Calu3 (cell line): ENCODE results near the gene SLC25A10. TPM values are rescaled to one million over a fixed set of nuclear protein-coding genes. Genes with fewer than 3 reads are reported as not detected.

Experiments
- BruUV-seq: library from RNA; stranded (reverse); fragments of 400-500 nt; replicated peaks from 2 replicates; lab custom pipeline; 2021; lab: Mats Ljungman, UMichigan
- CTCF ChIA-PET: fragments of 300-600 bp; sonication (Branson Sonifier 250); formaldehyde crosslinking; loops from one replicate; lab custom pipeline; 2022; ENCODE audit warnings: antibody characterized with exemption; lab: Charles Lee
- DNase-seq: peaks from one replicate; pipeline ENCODE4 v3.0.0; 2022
- H3K27ac Mint-ChIP-seq: one replicate; pipeline ENCODE4 v1.8.0; 2022; ENCODE audit warnings: mixed read lengths; ENCODE audit not compliant: unreplicated experiment
- H3K27me3 Mint-ChIP-seq: one replicate; pipeline ENCODE4 v1.8.0; 2022; ENCODE audit warnings: mixed read lengths; ENCODE audit not compliant: unreplicated experiment
- H3K36me3 Mint-ChIP-seq: one replicate; pipeline ENCODE4 v1.8.0; 2022; ENCODE audit warnings: mild to moderate bottlenecking, moderate library complexity, mixed read lengths; ENCODE audit not compliant: insufficient read depth, unreplicated experiment
- H3K4me1 Mint-ChIP-seq: one replicate; pipeline ENCODE4 v1.8.0; 2022; ENCODE audit warnings: mild to moderate bottlenecking, low read depth, mixed read lengths; ENCODE audit not compliant: unreplicated experiment
- H3K4me3 Mint-ChIP-seq: one replicate; pipeline ENCODE4 v1.8.0; 2022; ENCODE audit warnings: mild to moderate bottlenecking, low read depth, moderate library complexity, mixed read lengths; ENCODE audit not compliant: unreplicated experiment
- H3K9me3 Mint-ChIP-seq: one replicate; pipeline ENCODE4 v1.8.0; 2022; ENCODE audit warnings: low read depth, mixed read lengths; ENCODE audit not compliant: unreplicated experiment
- CTCF ChIP-seq: fragments of 200-600 bp; IDR thresholded peaks from one replicate; pipeline ENCODE4 v1.8.0; 2022; ENCODE audit warnings: antibody characterized with exemption; ENCODE audit not compliant: unreplicated experiment
- intact Hi-C: fragments of 100-400 bp; cut with micrococcal nuclease; formaldehyde crosslinking; loops from one replicate; pipeline ENCODE4 v1.10.0; 2022; ENCODE audit not compliant: unreplicated experiment
- total RNA-seq: library from RNA; stranded (reverse); gene quantifications from 2 replicates; pipeline ENCODE4 v1.2.3, GENCODE V29; 2022

SLC25A10 gene
- total RNA-seq, 1 experiment from 2014 or later, result 72.3 TPM

DNA sequence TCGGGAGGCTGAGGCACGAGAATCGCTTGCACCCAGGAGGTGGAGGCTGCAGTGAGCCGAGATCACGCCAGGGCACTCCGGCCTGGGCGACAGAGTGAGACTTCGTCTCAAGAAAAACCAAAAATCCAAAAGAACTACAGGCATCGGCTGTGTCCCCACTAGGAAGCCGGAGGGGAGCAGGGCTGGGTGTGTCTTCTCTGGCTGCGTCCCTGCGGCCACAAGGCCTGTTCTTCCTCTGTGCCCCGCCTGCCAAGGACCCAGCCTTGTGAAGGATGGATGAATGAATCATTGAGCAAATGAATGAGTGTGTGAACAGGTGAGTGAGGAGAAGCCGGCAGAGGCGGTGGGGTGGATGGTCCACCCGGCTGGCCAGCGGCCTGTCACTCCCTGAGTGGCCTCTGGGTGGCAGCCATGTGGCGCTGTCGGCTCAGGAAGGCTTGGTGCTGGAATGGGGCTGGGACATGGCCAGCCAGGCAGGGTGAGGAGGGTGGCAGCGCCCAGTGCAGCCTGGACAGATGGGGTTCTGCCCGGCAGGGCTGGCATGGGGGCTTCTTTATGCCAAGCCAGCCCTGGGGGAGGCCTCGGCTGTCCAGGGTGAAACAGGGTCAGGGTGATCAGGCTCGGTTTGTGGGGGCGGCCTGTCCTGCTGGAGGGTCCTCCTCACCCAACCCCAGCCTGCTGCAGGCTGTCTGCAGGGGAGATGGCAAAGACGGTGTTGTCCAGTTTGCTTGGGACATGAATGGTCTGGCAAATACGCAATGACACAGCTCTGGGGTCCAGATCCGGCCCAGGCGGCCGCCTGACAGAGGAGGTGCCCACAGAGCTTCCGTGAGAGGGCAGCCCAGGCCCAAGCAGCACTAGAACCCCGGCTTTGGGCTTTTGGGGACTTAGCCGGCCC is 21.7 kb downstream of the SLC25A10 start:
- no peaks in the 10 kb centered on the region for H3K9me3 Mint-ChIP-seq
- BruUV-seq, result no TSS peak
- CTCF ChIA-PET, result interaction anchor here (2.5 kb wide), 1 partner anchor 88 kb away, joined by 7 read pairs; no protein-coding TSS in a partner anchor
- peaks cover 21% of the 10 kb centered on the region for H3K4me1 Mint-ChIP-seq
- TF ChIP-seq CTCF, result peak; percentile 96
- intact Hi-C loops, result no loop called here
- H3K36me3 Mint-ChIP-seq, result peaks cover 28% of the 10 kb centered on the region
- peaks cover 24% of the 10 kb centered on the region for H3K27me3 Mint-ChIP-seq
- peak overlapping the region; percentile 29 for H3K27ac Mint-ChIP-seq
- peak; percentile 94 for DNase-seq
- H3K4me3 Mint-ChIP-seq, result peak overlapping the region; percentile 41

DNA sequence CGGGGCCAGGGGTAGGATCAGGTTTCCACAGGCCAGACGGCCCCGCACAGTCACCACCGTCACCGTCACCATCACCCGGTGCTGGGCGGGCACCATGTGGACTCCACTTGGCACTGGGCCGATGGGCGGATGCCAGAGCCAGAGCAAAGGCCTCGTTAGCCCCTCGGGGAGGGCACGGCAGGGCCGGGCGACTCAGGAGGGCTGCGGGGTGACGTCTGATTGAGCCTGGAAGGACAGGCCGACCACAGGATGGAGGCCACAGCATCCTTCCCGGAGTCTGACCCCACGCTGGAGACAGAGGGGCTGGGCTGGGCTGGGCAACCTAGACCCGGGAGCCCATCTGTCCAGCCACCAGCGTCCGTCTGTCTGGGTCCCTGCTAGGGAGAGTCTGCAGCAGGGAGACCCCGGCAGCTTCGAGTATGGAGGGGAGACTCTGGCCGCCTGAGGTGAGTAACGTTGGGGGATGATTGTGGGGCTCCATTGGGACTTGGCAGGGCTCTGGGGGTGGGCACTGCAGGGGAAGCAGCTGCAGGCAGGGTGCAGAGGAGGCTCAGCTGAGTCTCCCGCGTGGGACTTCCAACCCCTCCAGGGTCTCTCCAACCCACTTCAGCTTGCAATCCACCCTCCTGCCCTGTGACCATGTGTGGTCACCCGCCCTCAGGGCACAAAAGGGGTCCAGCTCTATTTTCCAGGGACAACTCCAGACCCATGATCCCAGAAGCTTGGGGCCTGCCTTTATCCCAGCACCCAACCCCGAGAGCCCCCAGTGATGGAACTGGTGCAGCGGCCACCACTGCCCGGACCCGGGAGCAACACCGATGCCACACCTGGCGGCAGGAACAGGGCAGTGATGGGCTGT is 22.6 kb downstream of the SLC25A10 start:
- BruUV-seq, result no TSS peak
- H3K36me3 Mint-ChIP-seq, result peaks cover 28% of the 10 kb centered on the region
- peaks cover 24% of the 10 kb centered on the region for H3K27me3 Mint-ChIP-seq
- peaks cover 21% of the 10 kb centered on the region for H3K4me1 Mint-ChIP-seq
- CTCF ChIA-PET, result interaction anchor here (1.0 to 2.5 kb wide), 3 partner anchors 60 to 87 kb away, joined by 3 to 7 read pairs (median 7); no protein-coding TSS in a partner anchor
- H3K27ac Mint-ChIP-seq, result no peak overlapping the region
- intact Hi-C loops, result no loop called here
- no peak overlapping the region for H3K4me3 Mint-ChIP-seq
- H3K9me3 Mint-ChIP-seq, result no peaks in the 10 kb centered on the region
- DNase-seq, result peak; percentile 62
- TF ChIP-seq CTCF, result no peak

GRCh38 chr17:81735264-81736102 is 23.4 kb downstream of the SLC25A10 start:
- intact Hi-C loops, result no loop called here
- BruUV-seq, result no TSS peak
- no peak for TF ChIP-seq CTCF

More at GRCh38 chr17:81735264-81736102, 23.4 kb downstream of the SLC25A10 start:
- H3K4me1 Mint-ChIP-seq, result peaks cover 21% of the 10 kb centered on the region
- peak; percentile 65 for DNase-seq
- CTCF ChIA-PET, result interaction anchor here (0.6 to 2.5 kb wide), 6 partner anchors 59 to 633 kb away, joined by 3 to 7 read pairs (median 4); no protein-coding TSS in a partner anchor
- no peaks in the 10 kb centered on the region for H3K9me3 Mint-ChIP-seq
- peaks cover 24% of the 10 kb centered on the region for H3K27me3 Mint-ChIP-seq
- peak overlapping the region; percentile 68 for H3K4me3 Mint-ChIP-seq
- H3K27ac Mint-ChIP-seq, result peak overlapping the region; percentile 67
- H3K36me3 Mint-ChIP-seq, result peaks cover 28% of the 10 kb centered on the region
